ENCODE results near the gene ZNF215. TPM values are rescaled to one million over a fixed set of nuclear protein-coding genes. Genes with fewer than 3 reads are reported as not detected.
"Not testable (repeated sequence)": the region's sequence is repeated elsewhere in the genome, so short reads cannot be mapped to it uniquely, and the experiment has no call there.

The ZNF215 gene
- 1 to 10 TPM in 1 of 2 donors, under 1 TPM in 1; 0.24 to 1.5 TPM for total RNA-seq

GRCh38 chr11:6926208-6927029, at the start of gene ZNF215:
Gene ZNF215, plus strand, starts transcription at chr11:6926426. Its CDS starts 5,847 bp downstream, at chr11:6932273.
- H3K4me3 Mint-ChIP-seq: peak within 1 kb of the TSS; percentile 50
- H3K27ac Mint-ChIP-seq: peak within 1 kb of the TSS in 1 of 2 donors; percentile 2

GRCh38 chr11:6876914-6877313, 49.3 kb upstream of the ZNF215 start:
- peaks cover 14 to 36% of the 10 kb centered on the region in 2 donors for H3K27me3 Mint-ChIP-seq
- no peaks in the 10 kb centered on the region for H3K9me3 Mint-ChIP-seq
- H3K27ac Mint-ChIP-seq: no peak overlapping the region

More at GRCh38 chr11:6926208-6927029, at the start of gene ZNF215:
- Mint-ChIP-seq H3K9me3 (peaks cover 6% of the 10 kb centered on the region), H3K36me3 (peaks cover 5% of the 10 kb centered on the region), H3K27me3 (peaks cover 35 to 59% of the 10 kb centered on the region in 2 donors), H3K4me1 (ENCODE audit: low read depth in 2 of 2) (peaks cover 10 to 16% of the 10 kb centered on the region in 2 donors)
- peak; percentile 70 to 83 for ATAC-seq
- no peak for DNase-seq (ENCODE audit: low spot score)

GRCh38 chr11:6882751-6883150, 43.5 kb upstream of the ZNF215 start:
- DNase-seq (ENCODE audit: low spot score) (no peak), ATAC-seq (no peak)
- peaks cover 19 to 43% of the 10 kb centered on the region in 2 donors for H3K27me3 Mint-ChIP-seq
- H3K36me3 Mint-ChIP-seq: no peaks in the 10 kb centered on the region
- no peak overlapping the region for H3K27ac Mint-ChIP-seq
- no peaks in the 10 kb centered on the region for H3K4me1 Mint-ChIP-seq (ENCODE audit: low read depth in 2 of 2)
- no peak overlapping the region for H3K4me3 Mint-ChIP-seq
- no peaks in the 10 kb centered on the region for H3K9me3 Mint-ChIP-seq

More at GRCh38 chr11:6876914-6877313, 49.3 kb upstream of the ZNF215 start:
- ATAC-seq (no peak), DNase-seq (ENCODE audit: low spot score) (no peak)
- Mint-ChIP-seq H3K4me3 (no peak overlapping the region), H3K4me1 (ENCODE audit: low read depth in 2 of 2) (no peaks in the 10 kb centered on the region), H3K36me3 (no peaks in the 10 kb centered on the region)

DNA sequence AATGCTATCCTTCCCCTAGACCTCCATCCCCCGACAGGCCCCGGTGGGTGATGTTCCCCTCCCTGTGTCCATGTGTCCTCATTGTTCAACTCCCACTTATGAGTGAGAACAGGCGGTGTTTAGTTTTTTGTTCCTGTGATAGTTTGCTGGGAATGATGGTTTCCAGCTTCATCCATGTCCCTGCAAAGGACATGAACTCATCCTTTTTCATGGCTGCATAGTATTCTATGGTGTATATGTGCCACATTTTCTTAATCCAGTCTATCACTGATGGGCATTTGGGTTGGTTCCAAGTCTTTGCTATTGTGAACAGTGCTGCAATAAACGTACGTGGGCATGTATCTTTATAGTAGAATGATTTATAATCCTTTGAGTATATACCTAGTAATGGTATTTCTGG, 38.5 kb upstream of the ZNF215 start:
- not testable (repeated sequence) for ATAC-seq; DNase-seq (ENCODE audit: low spot score); H3K4me3 Mint-ChIP-seq; H3K27ac Mint-ChIP-seq; H3K9me3 Mint-ChIP-seq; H3K36me3 Mint-ChIP-seq; H3K4me1 Mint-ChIP-seq (ENCODE audit: low read depth in 2 of 2)
- peaks cover 23 to 31% of the 10 kb centered on the region in 2 donors for H3K27me3 Mint-ChIP-seq

DNA sequence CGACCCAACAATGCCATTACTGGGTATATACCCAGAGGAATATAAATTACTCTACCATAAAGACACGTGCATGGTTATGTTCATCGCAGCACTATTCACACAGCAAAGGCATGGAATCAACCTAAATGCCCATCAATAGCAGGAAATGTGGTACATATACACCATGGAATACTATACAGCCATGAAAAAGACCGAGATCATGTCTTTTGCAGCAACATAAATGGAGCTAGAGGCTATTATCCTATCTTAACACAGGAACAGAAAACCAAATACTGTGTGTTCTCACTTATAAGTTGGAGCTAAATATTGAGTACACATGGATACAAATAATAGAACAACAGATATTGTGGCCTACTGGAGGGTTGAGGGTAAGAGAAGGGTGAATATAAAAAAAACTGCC, 37.4 kb upstream of the ZNF215 start:
- no peak for ATAC-seq

GRCh38 chr11:6889835-6890234, 36.4 kb upstream of the ZNF215 start:
- DNase-seq (ENCODE audit: low spot score) (no peak), ATAC-seq (no peak)
- H3K27ac Mint-ChIP-seq: no peak overlapping the region
- H3K9me3 Mint-ChIP-seq: no peaks in the 10 kb centered on the region
- no peaks in the 10 kb centered on the region for H3K4me1 Mint-ChIP-seq (ENCODE audit: low read depth in 2 of 2)
- peaks cover 19 to 22% of the 10 kb centered on the region in 2 donors for H3K27me3 Mint-ChIP-seq
- H3K4me3 Mint-ChIP-seq: no peak overlapping the region
- no peaks in the 10 kb centered on the region for H3K36me3 Mint-ChIP-seq

More for the DNA sequence above, 37.4 kb upstream of the ZNF215 start:
- no peak for DNase-seq (ENCODE audit: low spot score)
- no peak overlapping the region for H3K27ac Mint-ChIP-seq
- H3K4me1 Mint-ChIP-seq (ENCODE audit: low read depth in 2 of 2): no peaks in the 10 kb centered on the region
- no peaks in the 10 kb centered on the region for H3K9me3 Mint-ChIP-seq
- no peak overlapping the region for H3K4me3 Mint-ChIP-seq
- H3K36me3 Mint-ChIP-seq: no peaks in the 10 kb centered on the region
- peaks cover 22 to 28% of the 10 kb centered on the region in 2 donors for H3K27me3 Mint-ChIP-seq

DNA sequence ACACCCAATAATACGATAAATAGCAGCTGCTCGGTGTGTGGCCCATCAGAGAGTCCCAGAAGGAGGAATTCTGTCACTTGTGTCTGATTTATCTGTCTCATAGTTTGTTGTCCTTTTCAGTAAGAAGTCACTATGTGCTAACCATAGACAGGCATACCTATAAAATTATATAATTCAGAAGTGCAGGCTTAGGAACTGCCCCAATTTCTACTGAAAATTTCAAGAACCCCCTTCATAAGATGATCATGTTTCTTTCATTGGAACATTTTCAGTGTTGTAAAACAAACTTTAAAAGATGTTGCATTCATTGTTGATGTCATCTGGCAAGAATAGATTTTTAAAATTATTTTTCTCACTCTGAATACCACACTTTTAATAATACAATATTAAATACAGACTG, 33.8 kb upstream of the ZNF215 start, which contains the start of gene OR2D2:
Gene OR2D2, minus strand, starts transcription at position 101 of the 400 bp plus-strand sequence. Its CDS starts 0 bp downstream, at position 101.
- Mint-ChIP-seq H3K27ac (no peak within 1 kb of the TSS), H3K27me3 (peaks cover 13% of the 10 kb centered on the region in 2 donors), H3K36me3 (no peaks in the 10 kb centered on the region), H3K9me3 (no peaks in the 10 kb centered on the region), H3K4me1 (ENCODE audit: low read depth in 2 of 2) (no peaks in the 10 kb centered on the region), H3K4me3 (no peak within 1 kb of the TSS)
- ATAC-seq: no peak
- no peak for DNase-seq (ENCODE audit: low spot score)

- ATAC-seq (no peak), DNase-seq (ENCODE audit: low spot score) (no peak)
- no peaks in the 10 kb centered on the region for H3K36me3 Mint-ChIP-seq
- H3K4me3 Mint-ChIP-seq: no peak overlapping the region
- no peaks in the 10 kb centered on the region for H3K4me1 Mint-ChIP-seq (ENCODE audit: low read depth in 2 of 2)
- peaks cover 15 to 20% of the 10 kb centered on the region in 2 donors for H3K27me3 Mint-ChIP-seq
- H3K27ac Mint-ChIP-seq: no peak overlapping the region
- no peaks in the 10 kb centered on the region for H3K9me3 Mint-ChIP-seq
Measured at GRCh38 chr11:6894097-6894496, 32.1 kb upstream of the ZNF215 start.

DNA sequence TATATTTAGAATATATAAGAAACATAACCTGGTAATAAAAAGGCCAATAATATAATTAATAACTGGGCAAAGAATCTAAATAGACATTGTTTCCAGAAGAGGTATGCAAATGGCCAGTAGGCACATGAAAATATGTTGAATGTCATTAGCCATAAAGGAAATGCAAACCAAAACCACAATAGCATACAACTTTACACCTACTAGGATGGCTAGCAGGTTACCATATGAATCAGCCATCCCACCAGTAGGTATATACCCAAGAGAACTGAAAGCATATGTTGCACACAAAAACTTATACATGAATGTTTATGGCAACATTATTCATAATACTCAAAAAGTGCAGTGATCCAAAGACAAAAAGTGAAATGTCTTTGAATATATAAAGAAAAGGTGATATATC, 31.2 kb upstream of the ZNF215 start:
- ATAC-seq (peak in 1 of 2 donors; percentile 64), DNase-seq (ENCODE audit: low spot score) (no peak)
- Mint-ChIP-seq H3K36me3 (no peaks in the 10 kb centered on the region), H3K27ac (no peak overlapping the region), H3K4me3 (no peak overlapping the region), H3K9me3 (no peaks in the 10 kb centered on the region), H3K4me1 (ENCODE audit: low read depth in 2 of 2) (no peaks in the 10 kb centered on the region), H3K27me3 (peaks cover 14 to 21% of the 10 kb centered on the region in 2 donors)

GRCh38 chr11:6898911-6899310, 27.3 kb upstream of the ZNF215 start:
- H3K27me3 Mint-ChIP-seq: peaks cover 7 to 28% of the 10 kb centered on the region in 2 donors
- no peak overlapping the region for H3K27ac Mint-ChIP-seq
- H3K36me3 Mint-ChIP-seq: no peaks in the 10 kb centered on the region
- no peak overlapping the region for H3K4me3 Mint-ChIP-seq
- no peak for ATAC-seq
- no peaks in the 10 kb centered on the region for H3K4me1 Mint-ChIP-seq (ENCODE audit: low read depth in 2 of 2)
- H3K9me3 Mint-ChIP-seq: no peaks in the 10 kb centered on the region
- DNase-seq (ENCODE audit: low spot score): no peak

GRCh38 chr11:6900327-6900999, 25.8 kb upstream of the ZNF215 start:
- Mint-ChIP-seq H3K4me1 (ENCODE audit: low read depth in 2 of 2) (no peaks in the 10 kb centered on the region), H3K9me3 (no peaks in the 10 kb centered on the region)

DNA sequence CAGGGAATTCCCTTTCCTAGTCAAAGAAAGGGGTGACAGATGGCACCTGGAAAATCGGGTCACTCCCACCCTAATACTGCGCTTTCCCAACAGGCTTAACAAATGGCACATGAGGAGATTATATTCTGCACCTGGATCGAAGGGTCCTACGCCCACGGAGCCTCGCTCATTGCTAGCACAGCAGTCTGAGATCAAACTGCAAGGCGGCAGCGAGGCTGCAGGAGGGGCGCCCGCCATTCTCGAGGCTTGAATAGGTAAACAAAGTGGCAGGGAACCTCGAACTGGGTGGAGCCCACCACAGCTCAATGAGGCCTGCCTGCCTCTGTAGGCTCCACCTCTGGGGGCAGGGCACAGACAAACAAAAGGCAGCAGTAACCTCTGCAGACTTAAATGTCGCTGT, 21.4 kb upstream of the ZNF215 start:
- H3K4me3 Mint-ChIP-seq; ATAC-seq; H3K4me1 Mint-ChIP-seq (ENCODE audit: low read depth in 2 of 2); DNase-seq (ENCODE audit: low spot score); H3K27ac Mint-ChIP-seq; H3K9me3 Mint-ChIP-seq; H3K36me3 Mint-ChIP-seq: not testable (repeated sequence)
- H3K27me3 Mint-ChIP-seq: peaks cover 5 to 27% of the 10 kb centered on the region in 2 donors

More at GRCh38 chr11:6900327-6900999, 25.8 kb upstream of the ZNF215 start:
- no peak overlapping the region for H3K4me3 Mint-ChIP-seq
- DNase-seq (ENCODE audit: low spot score): no peak
- no peaks in the 10 kb centered on the region for H3K36me3 Mint-ChIP-seq
- no peak overlapping the region for H3K27ac Mint-ChIP-seq
- H3K27me3 Mint-ChIP-seq: peaks cover 7 to 29% of the 10 kb centered on the region in 2 donors
- ATAC-seq: no peak

DNA sequence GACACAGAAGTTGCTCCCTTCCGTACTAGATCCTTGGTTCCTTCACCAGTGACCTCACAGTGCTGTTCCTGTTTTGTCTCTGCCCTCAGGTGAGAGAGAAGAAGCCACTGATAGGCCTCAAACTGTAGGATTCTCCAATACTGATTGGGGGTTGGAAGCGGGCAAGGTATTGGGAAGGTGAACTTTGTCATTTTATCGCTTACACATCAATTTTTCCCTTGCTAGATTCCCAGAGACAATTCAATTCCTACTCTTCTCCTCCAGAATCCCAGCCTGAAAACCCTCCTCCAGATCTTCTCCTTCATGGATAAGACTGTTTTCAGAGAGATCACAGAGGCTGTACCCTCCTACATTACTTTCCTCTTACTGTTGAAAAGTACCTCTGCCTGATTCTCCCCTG, 14.8 kb upstream of the ZNF215 start:
- Mint-ChIP-seq H3K9me3 (no peaks in the 10 kb centered on the region), H3K27me3 (no peaks in the 10 kb centered on the region), H3K4me1 (ENCODE audit: low read depth in 2 of 2) (no peaks in the 10 kb centered on the region), H3K4me3 (no peak overlapping the region), H3K27ac (no peak overlapping the region), H3K36me3 (no peaks in the 10 kb centered on the region)
- no peak for DNase-seq (ENCODE audit: low spot score)
- no peak for ATAC-seq

GRCh38 chr11:6911948-6912347, 14.3 kb upstream of the ZNF215 start:
- no peak for ATAC-seq
- Mint-ChIP-seq H3K27ac (no peak overlapping the region), H3K4me3 (no peak overlapping the region), H3K4me1 (ENCODE audit: low read depth in 2 of 2) (no peaks in the 10 kb centered on the region), H3K9me3 (no peaks in the 10 kb centered on the region), H3K27me3 (no peaks in the 10 kb centered on the region), H3K36me3 (no peaks in the 10 kb centered on the region)
- no peak for DNase-seq (ENCODE audit: low spot score)

Data from natural killer cell treated with Interleukin-12 subunit alpha and Interleukin-12 subunit beta and Interleukin-15 and Interleukin-18, amount 100 ng/mL, for 72 hours (primary cell).